GM23338 (cell line): ENCODE results near the gene CHN2. TPM values are rescaled to one million over a fixed set of nuclear protein-coding genes. Genes with fewer than 3 reads are reported as not detected.

Source experiments
- ATAC-seq: fragments of 200-7000 bp; cut with Tn5 transposase; 3 replicates; pipeline ENCODE4 v1.9.1; 2020
- DNase-seq: peaks from one replicate; pipeline ENCODE4 v3.0.0-alpha.2; 2015; ENCODE audit warnings: low spot score
- H2AFZ ChIP-seq: fragments of 200-600 bp; sonication (generic); 2 replicates; pipeline ENCODE4 v1.8.0; 2016; ENCODE audit warnings: antibody characterized with exemption, mild to moderate bottlenecking, moderate library complexity
- H3F3A ChIP-seq: fragments of 200-600 bp; sonication (generic); replicated peaks from 2 replicates; pipeline ENCODE4 v1.8.0; 2017; ENCODE audit warnings: antibody characterized with exemption, mixed run types, low read depth
- H3K27ac ChIP-seq: fragments of 200-600 bp; sonication (generic); 2 replicates; pipeline ENCODE4 v1.6.1; 2016; ENCODE audit warnings: low read depth
- H3K27me3 ChIP-seq: fragments of 200-600 bp; sonication (generic); 2 replicates; pipeline ENCODE4 v1.8.0; 2016; ENCODE audit warnings: mild to moderate bottlenecking, mixed run types, moderate library complexity; ENCODE audit not compliant: insufficient read depth
- H3K36me3 ChIP-seq: fragments of 200-600 bp; sonication (generic); 2 replicates; pipeline ENCODE4 v1.8.0; 2016; ENCODE audit warnings: mild to moderate bottlenecking; ENCODE audit not compliant: insufficient read depth
- H3K4me1 ChIP-seq: fragments of 200-600 bp; sonication (generic); 2 replicates; pipeline ENCODE4 v1.8.0; 2016; ENCODE audit warnings: mild to moderate bottlenecking, moderate library complexity; ENCODE audit not compliant: insufficient read depth
- H3K4me2 ChIP-seq: fragments of 200-600 bp; sonication (generic); 2 replicates; pipeline ENCODE4 v1.7.1; 2017; ENCODE audit warnings: mixed run types
- H3K4me3 ChIP-seq: fragments of 200-600 bp; sonication (generic); 2 replicates; pipeline ENCODE4 v1.6.1; 2016; ENCODE audit warnings: mixed run types
- H3K79me2 ChIP-seq: fragments of 200-600 bp; sonication (generic); replicated peaks from 2 replicates; pipeline ENCODE4 v1.8.0; 2017; ENCODE audit warnings: mild to moderate bottlenecking; ENCODE audit not compliant: insufficient read depth
- H3K9me2 ChIP-seq: fragments of 200-600 bp; sonication (generic); 2 replicates; pipeline ENCODE4 v1.8.0; 2017; ENCODE audit not compliant: insufficient read depth
- H4K20me1 ChIP-seq: fragments of 200-600 bp; sonication (generic); replicated peaks from 2 replicates; pipeline ENCODE4 v1.8.0; 2017; ENCODE audit warnings: mild to moderate bottlenecking; ENCODE audit not compliant: insufficient read depth
- H3K27ac Mint-ChIP-seq: 2 replicates; pipeline ENCODE4 v1.8.0; 2020; ENCODE audit warnings: inconsistent platforms, mild to moderate bottlenecking, moderate library complexity, mixed read lengths
- H3K27me3 Mint-ChIP-seq: 3 replicates; pipeline ENCODE4 v1.8.0; 2022; ENCODE audit warnings: low read depth, mild to moderate bottlenecking, moderate library complexity, mixed read lengths, inconsistent platforms; ENCODE audit not compliant: insufficient read depth, poor library complexity
- H3K36me3 Mint-ChIP-seq: 3 replicates; pipeline ENCODE4 v1.8.0; 2021; ENCODE audit warnings: low read depth, mild to moderate bottlenecking, inconsistent platforms, moderate library complexity, mixed read lengths
- H3K4me1 Mint-ChIP-seq: 3 replicates; pipeline ENCODE4 v1.8.0; 2020; ENCODE audit warnings: mild to moderate bottlenecking, inconsistent platforms, mixed read lengths
- H3K4me3 Mint-ChIP-seq: 3 replicates; pipeline ENCODE4 v1.8.0; 2021; ENCODE audit warnings: moderate library complexity, mild to moderate bottlenecking, inconsistent platforms, mixed read lengths
- H3K9me3 Mint-ChIP-seq: 3 replicates; pipeline ENCODE4 v1.8.0; 2020; ENCODE audit warnings: moderate library complexity, mild to moderate bottlenecking, inconsistent platforms, mixed read lengths
- CREB1 ChIP-seq: fragments of 250-450 bp; sonication (Bioruptor Pico); IDR thresholded peaks from 2 replicates; pipeline ENCODE4 v1.5.0; 2020; ENCODE audit warnings: low read depth, mild to moderate bottlenecking, moderate library complexity
- EZH2 ChIP-seq: fragments of 200-600 bp; sonication (generic); IDR thresholded peaks from one replicate; pipeline ENCODE4 v1.8.0; 2017; ENCODE audit warnings: antibody characterized with exemption, mild to moderate bottlenecking, low read depth; ENCODE audit not compliant: unreplicated experiment
- EZH2phosphoT487 ChIP-seq: fragments of 200-600 bp; sonication (generic); IDR thresholded peaks from one replicate; pipeline ENCODE4 v1.8.1; 2018; ENCODE audit warnings: antibody characterized with exemption; ENCODE audit not compliant: unreplicated experiment
- JUNB ChIP-seq: IDR thresholded peaks from one replicate; pipeline ENCODE4 v1.6.1; 2016; ENCODE audit warnings: antibody characterized with exemption; ENCODE audit not compliant: unreplicated experiment
- NANOG ChIP-seq: IDR thresholded peaks from 2 replicates; pipeline ENCODE4 v1.6.1; 2016; ENCODE audit warnings: antibody characterized with exemption, borderline replicate concordance
- POLR2AphosphoS5 ChIP-seq: IDR thresholded peaks from 2 replicates; pipeline ENCODE4 v1.6.1; 2016; ENCODE audit warnings: antibody characterized with exemption, low read depth
- STAT1 ChIP-seq: IDR thresholded peaks from one replicate; pipeline ENCODE4 v1.6.1; 2016; ENCODE audit warnings: antibody characterized with exemption; ENCODE audit not compliant: unreplicated experiment
- ZNF114 ChIP-seq: fragments of 250-450 bp; sonication (Bioruptor Pico); IDR thresholded peaks from 2 replicates; pipeline ENCODE4 v1.5.0; 2020; ENCODE audit warnings: mild to moderate bottlenecking, moderate library complexity
- ZNF331 ChIP-seq: fragments of 250-450 bp; sonication (Bioruptor Pico); IDR thresholded peaks from 2 replicates; pipeline ENCODE4 v1.5.0; 2020; ENCODE audit warnings: low read depth, mild to moderate bottlenecking, moderate library complexity
- polyA plus RNA-seq: library from polyadenylated mRNA; unstranded; fragments of >200 nt; fragmentation: Nextera tagmentation; extraction: Ambion mirVana; gene quantifications from 2 replicates; pipeline ENCODE4 v1.2.1, GENCODE V29; 2016
- total RNA-seq: library from RNA; depleted of rRNA; stranded (reverse); fragments of >200 nt; shearing (Covaris generic); gene quantifications from 2 replicates; pipeline ENCODE4 v1.2.3, GENCODE V29; 2014
- TF ChIP-seq, protein P1 (sequence below): IDR thresholded peaks from 2 replicates; pipeline ENCODE4 v1.6.1; 2016; ENCODE audit warnings: antibody characterized with exemption
- TF ChIP-seq, protein P2 (sequence below): fragments of 250-450 bp; sonication (Bioruptor Pico); IDR thresholded peaks from 2 replicates; pipeline ENCODE4 v1.5.0; 2020; ENCODE audit warnings: mild to moderate bottlenecking, moderate library complexity
- TF ChIP-seq, protein P3 (sequence below), 2 experiments: fragments of 200-600 bp in 1 of 2; sonication (generic) in 1 of 2; conservative IDR thresholded peaks; 2 replicates each; pipeline versions ENCODE4 v1.5.1 to v1.6.1; 2016 to 2017; ENCODE audit warnings: antibody characterized with exemption in 2 of 2, low read depth in 2 of 2, mild to moderate bottlenecking in 2 of 2, moderate library complexity in 1 of 2

CHN2 gene
- total and polyA plus RNA-seq, 2 experiments from 2014 or later = 6.1 to 7.5 TPM

DNA sequence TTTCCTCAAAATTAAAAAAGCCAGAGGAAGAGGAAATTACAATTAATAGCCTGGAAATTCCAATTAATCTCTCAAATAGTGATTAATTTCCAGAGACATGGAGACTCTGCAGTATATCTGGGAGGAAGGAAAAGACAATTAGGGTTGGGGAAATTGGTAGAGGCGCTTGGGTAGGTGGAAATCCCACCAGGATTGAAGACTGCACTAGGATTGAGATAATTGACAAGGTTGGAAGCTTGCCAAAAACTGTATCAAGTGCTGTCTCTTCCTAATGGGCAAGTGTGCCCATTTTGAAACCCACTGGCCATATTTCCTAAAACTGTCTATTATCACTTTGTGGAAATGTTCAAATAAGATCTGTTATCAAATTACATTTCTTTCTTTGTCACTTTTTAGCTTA, 21.6 kb downstream of the CHN2 start:
- no peak overlapping the region for H3K27ac ChIP-seq
- H3K4me1 ChIP-seq = peaks cover 13% of the 10 kb centered on the region
- no peaks in the 10 kb centered on the region for H3K27me3 ChIP-seq
- no peaks in the 10 kb centered on the region for H3F3A ChIP-seq
- no peak overlapping the region for H2AFZ ChIP-seq
- no peaks in the 10 kb centered on the region for H3K36me3 ChIP-seq
- H3K4me3 Mint-ChIP-seq = no peak overlapping the region
- H4K20me1 ChIP-seq = no peaks in the 10 kb centered on the region
- TF ChIP-seq JUNB (no peak), ZNF114 (CRISPR knock-in tag) (no peak), CREB1 (CRISPR knock-in tag) (no peak)
- peaks cover 3% of the 10 kb centered on the region for H3K27me3 Mint-ChIP-seq
- no peaks in the 10 kb centered on the region for H3K9me2 ChIP-seq
- peaks cover 17% of the 10 kb centered on the region for H3K4me1 Mint-ChIP-seq
- DNase-seq = no peak
- peaks cover 2% of the 10 kb centered on the region; the same call in 1 of the 3 replicates for H3K36me3 Mint-ChIP-seq
- no peak for ATAC-seq
- H3K79me2 ChIP-seq = no peaks in the 10 kb centered on the region
- no peak overlapping the region for H3K27ac Mint-ChIP-seq
- no peak overlapping the region for H3K4me2 ChIP-seq
- no peak overlapping the region for H3K4me3 ChIP-seq
- H3K9me3 Mint-ChIP-seq = peaks cover 5% of the 10 kb centered on the region; the same call in 2 of the 3 replicates

DNA sequence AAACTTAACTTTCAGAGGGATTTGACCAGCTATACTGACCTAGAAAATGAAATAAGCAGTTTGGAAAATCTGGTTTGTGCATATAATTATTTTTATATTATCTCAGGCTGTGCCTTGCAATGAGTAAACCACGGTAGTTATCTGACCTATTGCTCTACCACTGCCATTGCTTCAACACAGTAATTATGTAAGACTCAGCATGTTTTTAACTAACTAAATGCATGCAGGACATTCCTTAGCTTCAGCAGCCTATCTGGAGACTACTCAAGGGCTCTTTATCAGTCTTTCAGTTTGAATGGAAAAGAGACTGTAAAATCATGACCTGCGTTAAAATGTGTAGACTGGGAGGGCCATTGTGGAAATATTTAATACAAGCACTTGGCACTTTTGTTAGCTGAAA, 22.5 kb downstream of the CHN2 start:
- peak; percentile 92 for ATAC-seq
- H3K4me1 ChIP-seq = peaks cover 13% of the 10 kb centered on the region
- TF ChIP-seq POLR2AphosphoS5 (no peak), ZNF114 (CRISPR knock-in tag) (no peak), EZH2phosphoT487 (no peak), STAT1 (no peak), NANOG (no peak), JUNB (no peak), EZH2 (no peak), CREB1 (CRISPR knock-in tag) (no peak), ZNF331 (no peak)
- TF ChIP-seq, protein P1, sequence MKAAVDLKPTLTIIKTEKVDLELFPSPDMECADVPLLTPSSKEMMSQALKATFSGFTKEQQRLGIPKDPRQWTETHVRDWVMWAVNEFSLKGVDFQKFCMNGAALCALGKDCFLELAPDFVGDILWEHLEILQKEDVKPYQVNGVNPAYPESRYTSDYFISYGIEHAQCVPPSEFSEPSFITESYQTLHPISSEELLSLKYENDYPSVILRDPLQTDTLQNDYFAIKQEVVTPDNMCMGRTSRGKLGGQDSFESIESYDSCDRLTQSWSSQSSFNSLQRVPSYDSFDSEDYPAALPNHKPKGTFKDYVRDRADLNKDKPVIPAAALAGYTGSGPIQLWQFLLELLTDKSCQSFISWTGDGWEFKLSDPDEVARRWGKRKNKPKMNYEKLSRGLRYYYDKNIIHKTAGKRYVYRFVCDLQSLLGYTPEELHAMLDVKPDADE = no peak
- TF ChIP-seq, protein P2, sequence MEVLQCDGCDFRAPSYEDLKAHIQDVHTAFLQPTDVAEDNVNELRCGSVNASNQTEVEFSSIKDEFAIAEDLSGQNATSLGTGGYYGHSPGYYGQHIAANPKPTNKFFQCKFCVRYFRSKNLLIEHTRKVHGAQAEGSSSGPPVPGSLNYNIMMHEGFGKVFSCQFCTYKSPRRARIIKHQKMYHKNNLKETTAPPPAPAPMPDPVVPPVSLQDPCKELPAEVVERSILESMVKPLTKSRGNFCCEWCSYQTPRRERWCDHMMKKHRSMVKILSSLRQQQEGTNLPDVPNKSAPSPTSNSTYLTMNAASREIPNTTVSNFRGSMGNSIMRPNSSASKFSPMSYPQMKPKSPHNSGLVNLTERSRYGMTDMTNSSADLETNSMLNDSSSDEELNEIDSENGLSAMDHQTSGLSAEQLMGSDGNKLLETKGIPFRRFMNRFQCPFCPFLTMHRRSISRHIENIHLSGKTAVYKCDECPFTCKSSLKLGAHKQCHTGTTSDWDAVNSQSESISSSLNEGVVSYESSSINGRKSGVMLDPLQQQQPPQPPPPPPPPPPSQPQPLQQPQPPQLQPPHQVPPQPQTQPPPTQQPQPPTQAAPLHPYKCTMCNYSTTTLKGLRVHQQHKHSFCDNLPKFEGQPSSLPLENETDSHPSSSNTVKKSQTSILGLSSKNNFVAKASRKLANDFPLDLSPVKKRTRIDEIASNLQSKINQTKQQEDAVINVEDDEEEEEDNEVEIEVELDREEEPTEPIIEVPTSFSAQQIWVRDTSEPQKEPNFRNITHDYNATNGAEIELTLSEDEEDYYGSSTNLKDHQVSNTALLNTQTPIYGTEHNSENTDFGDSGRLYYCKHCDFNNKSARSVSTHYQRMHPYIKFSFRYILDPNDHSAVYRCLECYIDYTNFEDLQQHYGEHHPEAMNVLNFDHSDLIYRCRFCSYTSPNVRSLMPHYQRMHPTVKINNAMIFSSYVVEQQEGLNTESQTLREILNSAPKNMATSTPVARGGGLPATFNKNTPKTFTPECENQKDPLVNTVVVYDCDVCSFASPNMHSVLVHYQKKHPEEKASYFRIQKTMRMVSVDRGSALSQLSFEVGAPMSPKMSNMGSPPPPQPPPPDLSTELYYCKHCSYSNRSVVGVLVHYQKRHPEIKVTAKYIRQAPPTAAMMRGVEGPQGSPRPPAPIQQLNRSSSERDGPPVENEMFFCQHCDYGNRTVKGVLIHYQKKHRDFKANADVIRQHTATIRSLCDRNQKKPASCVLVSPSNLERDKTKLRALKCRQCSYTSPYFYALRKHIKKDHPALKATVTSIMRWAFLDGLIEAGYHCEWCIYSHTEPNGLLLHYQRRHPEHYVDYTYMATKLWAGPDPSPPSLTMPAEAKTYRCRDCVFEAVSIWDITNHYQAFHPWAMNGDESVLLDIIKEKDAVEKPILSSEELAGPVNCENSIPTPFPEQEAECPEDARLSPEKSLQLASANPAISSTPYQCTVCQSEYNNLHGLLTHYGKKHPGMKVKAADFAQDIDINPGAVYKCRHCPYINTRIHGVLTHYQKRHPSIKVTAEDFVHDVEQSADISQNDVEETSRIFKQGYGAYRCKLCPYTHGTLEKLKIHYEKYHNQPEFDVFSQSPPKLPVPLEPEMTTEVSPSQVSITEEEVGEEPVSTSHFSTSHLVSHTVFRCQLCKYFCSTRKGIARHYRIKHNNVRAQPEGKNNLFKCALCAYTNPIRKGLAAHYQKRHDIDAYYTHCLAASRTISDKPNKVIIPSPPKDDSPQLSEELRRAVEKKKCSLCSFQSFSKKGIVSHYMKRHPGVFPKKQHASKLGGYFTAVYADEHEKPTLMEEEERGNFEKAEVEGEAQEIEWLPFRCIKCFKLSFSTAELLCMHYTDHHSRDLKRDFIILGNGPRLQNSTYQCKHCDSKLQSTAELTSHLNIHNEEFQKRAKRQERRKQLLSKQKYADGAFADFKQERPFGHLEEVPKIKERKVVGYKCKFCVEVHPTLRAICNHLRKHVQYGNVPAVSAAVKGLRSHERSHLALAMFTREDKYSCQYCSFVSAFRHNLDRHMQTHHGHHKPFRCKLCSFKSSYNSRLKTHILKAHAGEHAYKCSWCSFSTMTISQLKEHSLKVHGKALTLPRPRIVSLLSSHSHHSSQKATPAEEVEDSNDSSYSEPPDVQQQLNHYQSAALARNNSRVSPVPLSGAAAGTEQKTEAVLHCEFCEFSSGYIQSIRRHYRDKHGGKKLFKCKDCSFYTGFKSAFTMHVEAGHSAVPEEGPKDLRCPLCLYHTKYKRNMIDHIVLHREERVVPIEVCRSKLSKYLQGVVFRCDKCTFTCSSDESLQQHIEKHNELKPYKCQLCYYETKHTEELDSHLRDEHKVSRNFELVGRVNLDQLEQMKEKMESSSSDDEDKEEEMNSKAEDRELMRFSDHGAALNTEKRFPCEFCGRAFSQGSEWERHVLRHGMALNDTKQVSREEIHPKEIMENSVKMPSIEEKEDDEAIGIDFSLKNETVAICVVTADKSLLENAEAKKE = no peak
- TF ChIP-seq, protein P3, sequence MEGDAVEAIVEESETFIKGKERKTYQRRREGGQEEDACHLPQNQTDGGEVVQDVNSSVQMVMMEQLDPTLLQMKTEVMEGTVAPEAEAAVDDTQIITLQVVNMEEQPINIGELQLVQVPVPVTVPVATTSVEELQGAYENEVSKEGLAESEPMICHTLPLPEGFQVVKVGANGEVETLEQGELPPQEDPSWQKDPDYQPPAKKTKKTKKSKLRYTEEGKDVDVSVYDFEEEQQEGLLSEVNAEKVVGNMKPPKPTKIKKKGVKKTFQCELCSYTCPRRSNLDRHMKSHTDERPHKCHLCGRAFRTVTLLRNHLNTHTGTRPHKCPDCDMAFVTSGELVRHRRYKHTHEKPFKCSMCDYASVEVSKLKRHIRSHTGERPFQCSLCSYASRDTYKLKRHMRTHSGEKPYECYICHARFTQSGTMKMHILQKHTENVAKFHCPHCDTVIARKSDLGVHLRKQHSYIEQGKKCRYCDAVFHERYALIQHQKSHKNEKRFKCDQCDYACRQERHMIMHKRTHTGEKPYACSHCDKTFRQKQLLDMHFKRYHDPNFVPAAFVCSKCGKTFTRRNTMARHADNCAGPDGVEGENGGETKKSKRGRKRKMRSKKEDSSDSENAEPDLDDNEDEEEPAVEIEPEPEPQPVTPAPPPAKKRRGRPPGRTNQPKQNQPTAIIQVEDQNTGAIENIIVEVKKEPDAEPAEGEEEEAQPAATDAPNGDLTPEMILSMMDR (conservative IDR thresholded peaks at IDR 0.05; ENCODE audit: low read depth in 2 of 2) = no peak

More for the DNA sequence above, 22.5 kb downstream of the CHN2 start:
- peaks cover 14% of the 10 kb centered on the region; the same call in 2 of the 3 replicates for H3K9me3 Mint-ChIP-seq
- peak overlapping the region; percentile 14; the same call in 1 of the 2 replicates for H3K4me2 ChIP-seq
- H3F3A ChIP-seq = no peaks in the 10 kb centered on the region
- H3K4me3 Mint-ChIP-seq = no peak overlapping the region
- H3K79me2 ChIP-seq = no peaks in the 10 kb centered on the region
- peaks cover 3% of the 10 kb centered on the region for H3K27me3 Mint-ChIP-seq
- H3K36me3 ChIP-seq = no peaks in the 10 kb centered on the region
- H3K27me3 ChIP-seq = no peaks in the 10 kb centered on the region
- H3K4me3 ChIP-seq = no peak overlapping the region
- H4K20me1 ChIP-seq = no peaks in the 10 kb centered on the region
- H3K4me1 Mint-ChIP-seq = peaks cover 17% of the 10 kb centered on the region
- no peak overlapping the region for H3K27ac Mint-ChIP-seq
- DNase-seq = peak; percentile 60
- H3K27ac ChIP-seq = no peak overlapping the region
- no peak overlapping the region for H2AFZ ChIP-seq
- no peaks in the 10 kb centered on the region for H3K9me2 ChIP-seq
- H3K36me3 Mint-ChIP-seq = peaks cover 10% of the 10 kb centered on the region; the same call in 2 of the 3 replicates
